GM18526 (cell line): ENCODE results near the gene PTDSS2.

Experiments used
- POLR2A ChIP-seq: IDR thresholded peaks from 3 replicates; pipeline ENCODE4 v1.6.1; 2011; ENCODE audit not compliant: insufficient read length; ENCODE audit errors: extremely low read depth

The PTDSS2 gene

GRCh38 chr11:420911-421321 lies 29.2 kb upstream of the PTDSS2 start:
- TF ChIP-seq POLR2A: no peak

GRCh38 chr11:422249-422656 lies 27.8 kb upstream of the PTDSS2 start:
- no peak for TF ChIP-seq POLR2A

- no peak for TF ChIP-seq POLR2A
Measured at GRCh38 chr11:424232-424631, 25.8 kb upstream of the PTDSS2 start.

DNA sequence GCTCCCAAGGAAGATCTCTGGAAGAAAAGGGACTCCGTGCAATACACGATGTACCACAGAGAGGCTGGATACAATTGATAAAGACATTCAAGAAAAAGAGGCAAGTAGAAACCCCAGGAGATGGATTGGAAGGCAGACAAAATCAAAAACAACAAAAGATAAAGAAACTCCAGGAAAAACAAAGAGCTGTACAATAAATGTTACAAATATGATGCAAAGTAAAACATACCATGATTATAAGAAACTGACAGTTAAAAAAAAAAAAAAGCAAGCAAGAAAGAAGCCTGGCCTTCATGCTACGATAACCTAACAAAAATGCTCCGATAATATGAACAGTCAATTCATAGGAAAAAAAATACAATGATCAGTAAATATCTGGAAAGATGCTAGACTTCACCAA lies 24.8 kb upstream of the PTDSS2 start:
- no peak for TF ChIP-seq POLR2A

GRCh38 chr11:426851-427250 lies 23.2 kb upstream of the PTDSS2 start:
- TF ChIP-seq POLR2A: no peak

DNA sequence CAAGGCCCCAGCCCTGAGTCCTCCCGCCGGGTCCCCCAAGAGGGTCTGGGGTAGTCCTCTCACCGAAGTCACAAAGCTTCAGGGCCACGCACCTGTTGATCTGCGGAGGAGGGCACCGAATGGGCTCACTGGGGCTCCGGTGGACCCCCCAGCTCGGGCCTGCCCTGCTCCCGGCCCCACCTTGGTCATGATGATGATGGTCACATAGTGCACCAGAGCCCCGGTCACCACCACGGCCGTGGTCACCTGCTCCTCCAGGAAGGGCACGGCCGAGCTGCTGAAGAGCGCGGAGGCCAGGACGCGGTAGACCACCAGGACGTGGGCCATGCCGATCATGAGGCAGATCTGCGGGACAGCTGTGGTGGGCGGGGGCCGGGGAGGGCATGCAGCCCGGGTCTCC lies 21.8 kb upstream of the PTDSS2 start:
- TF ChIP-seq POLR2A: no peak

DNA sequence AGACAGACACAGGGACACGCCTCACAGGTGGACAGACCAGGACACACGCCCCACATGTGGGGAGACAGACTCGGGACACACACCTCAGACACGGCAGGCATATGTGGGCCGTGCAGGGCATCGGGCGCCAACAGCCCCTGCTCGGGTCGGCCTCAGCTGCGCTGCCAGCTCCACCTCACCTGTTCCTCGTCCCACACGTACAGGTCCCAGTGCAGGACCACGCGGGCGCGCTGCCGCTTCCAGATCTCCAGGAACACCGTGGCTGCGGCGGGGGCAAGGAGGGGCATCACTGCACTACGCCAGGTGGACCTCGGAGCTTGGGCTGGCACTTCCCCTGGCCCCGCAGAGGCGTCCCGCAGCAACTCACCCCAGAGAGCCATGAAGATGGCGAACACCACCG lies 20.7 kb upstream of the PTDSS2 start:
- no peak for TF ChIP-seq POLR2A

GRCh38 chr11:429931-430456 lies 20.1 kb upstream of the PTDSS2 start:
- TF ChIP-seq POLR2A: no peak

DNA sequence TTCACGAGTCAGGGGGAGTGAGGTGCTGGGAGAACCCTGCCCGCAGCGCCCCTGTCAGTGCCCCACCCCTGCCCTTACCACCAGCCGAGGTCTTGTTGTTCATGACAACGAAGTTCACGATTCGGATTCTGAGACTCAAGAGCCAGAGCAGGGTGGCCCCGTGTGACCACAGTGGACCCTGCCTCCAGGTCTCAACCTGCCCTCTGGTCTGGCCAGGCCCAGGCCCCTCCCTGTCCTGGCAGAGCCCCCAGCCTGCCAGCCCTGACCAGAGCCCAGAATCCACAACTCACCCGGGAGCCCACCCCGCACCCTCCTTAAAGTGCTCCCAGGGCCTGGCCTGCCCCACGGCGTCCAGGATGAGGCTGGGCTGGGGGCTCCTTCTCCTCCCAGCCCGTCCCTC lies 18.2 kb upstream of the PTDSS2 start:
- no peak for TF ChIP-seq POLR2A

DNA sequence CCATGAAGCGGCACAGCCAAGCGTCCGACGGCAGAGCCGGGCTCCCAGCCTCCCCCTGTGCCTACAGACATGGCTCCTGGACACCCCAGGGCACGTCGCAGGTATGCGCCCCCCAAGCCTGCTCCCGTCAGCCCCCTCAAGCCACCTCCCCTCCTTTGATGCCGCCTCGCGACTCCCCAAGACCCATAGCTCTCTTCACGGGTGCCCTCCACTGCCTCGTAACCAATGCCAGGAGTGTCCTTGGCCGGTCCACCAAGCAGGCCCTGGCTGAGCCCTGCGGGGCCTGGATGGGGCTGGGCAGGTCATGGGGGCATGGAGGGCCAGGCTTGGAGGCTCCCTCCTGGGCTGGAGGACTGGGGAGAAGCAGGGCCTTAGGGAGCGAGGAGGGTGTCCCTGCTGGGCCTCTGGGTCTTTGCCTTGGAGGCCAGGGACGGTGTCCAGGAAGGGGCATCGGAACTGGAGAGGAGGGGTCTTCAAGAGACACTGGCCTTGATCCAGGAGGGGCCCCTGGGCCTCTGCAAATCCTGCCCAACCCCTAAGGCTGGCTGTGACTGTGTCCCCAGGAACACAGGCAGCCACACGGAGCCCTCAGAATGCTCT lies 17.5 kb upstream of the PTDSS2 start:
- no peak for TF ChIP-seq POLR2A

GRCh38 chr11:433111-433510 lies 17.0 kb upstream of the PTDSS2 start:
- TF ChIP-seq POLR2A: no peak

- no peak for TF ChIP-seq POLR2A
Measured at GRCh38 chr11:433641-434040, 16.4 kb upstream of the PTDSS2 start.

DNA sequence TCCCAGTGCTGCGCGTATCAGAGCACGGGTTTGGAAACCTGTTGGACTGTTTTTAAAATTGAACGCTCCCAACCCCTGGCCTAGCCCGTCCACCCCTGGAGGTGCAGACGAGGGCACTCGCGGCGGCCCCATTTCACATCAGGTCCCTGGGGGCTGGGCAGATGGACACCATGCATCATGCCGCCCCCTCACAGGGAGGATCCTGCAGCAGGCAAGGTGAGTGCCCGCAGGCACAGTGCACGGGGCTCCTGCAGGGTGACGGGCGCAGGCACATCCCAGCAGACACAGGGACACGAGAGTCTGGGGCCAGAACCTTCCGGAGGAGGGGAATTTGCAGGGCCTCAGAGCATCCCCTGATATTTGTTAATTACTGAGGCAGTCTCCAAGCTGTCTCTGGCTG lies 15.6 kb upstream of the PTDSS2 start:
- no peak for TF ChIP-seq POLR2A

DNA sequence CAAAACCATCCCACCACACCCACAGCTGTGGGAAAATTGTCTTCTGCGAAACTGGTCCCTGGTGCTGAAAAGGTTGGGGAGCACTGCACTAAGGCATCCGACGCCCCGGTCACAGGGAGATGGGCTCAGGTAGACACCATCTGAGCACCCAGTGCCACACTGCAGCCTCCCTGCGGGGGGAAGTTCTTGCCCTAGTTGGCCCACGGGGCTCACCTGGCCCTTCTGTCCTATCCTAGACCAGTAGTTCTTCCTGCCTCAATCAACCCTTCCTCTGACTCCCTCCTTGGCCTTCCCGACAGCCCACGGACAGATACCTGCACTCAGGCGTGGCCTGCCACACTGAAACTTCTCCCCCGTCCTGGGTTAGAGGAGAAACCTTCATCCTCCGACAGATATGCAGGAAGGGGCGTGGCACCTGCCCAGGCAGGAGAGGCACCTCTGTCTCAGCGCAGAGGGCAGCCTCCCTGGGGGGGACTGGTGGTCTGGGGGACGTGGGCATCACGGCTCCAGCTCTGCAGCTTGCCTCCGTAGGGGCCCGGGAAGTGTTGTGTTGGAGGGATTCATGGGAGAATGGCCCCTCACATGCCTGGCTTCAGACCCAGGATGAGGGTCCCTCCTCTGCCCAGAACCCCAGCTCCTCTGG lies 12.7 kb upstream of the PTDSS2 start:
- TF ChIP-seq POLR2A: no peak

DNA sequence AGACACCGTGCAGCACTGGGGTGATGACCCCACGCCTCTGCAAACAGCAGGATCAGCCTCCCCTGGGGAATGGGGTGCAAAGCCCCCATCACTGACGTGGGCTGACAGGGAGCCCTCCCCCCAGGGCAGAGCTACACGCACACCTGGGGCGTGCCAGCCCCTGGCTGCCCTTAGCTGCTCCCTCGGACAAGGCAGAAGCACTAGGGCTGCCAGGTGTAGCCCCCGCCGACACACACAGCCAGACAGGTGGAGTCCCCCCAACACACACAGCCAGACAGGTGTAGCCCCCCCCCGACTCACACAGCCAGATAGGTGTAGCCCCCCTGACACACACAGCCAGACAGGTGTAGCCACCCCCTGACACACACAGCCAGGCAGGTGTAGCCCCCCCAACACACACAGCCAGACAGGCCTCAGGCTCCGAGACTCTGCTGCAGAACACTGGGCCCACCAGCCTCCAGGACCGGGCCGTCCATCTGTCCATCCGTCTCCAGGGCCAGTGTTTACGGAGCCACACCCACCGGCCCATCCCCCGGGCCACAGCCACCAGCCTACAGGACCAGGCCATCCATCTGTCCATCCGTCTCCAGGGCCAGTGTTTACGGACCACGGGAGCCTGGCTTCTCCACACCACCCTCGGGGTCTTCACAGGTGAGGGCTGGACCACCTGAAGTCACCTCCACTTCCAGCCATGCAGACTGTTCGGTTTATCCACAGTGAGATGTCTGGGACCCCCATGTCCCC lies 11.8 kb upstream of the PTDSS2 start:
- TF ChIP-seq POLR2A: no peak
